Measurements from ENCODE around the gene SMYD1.

SMYD1 gene

DNA sequence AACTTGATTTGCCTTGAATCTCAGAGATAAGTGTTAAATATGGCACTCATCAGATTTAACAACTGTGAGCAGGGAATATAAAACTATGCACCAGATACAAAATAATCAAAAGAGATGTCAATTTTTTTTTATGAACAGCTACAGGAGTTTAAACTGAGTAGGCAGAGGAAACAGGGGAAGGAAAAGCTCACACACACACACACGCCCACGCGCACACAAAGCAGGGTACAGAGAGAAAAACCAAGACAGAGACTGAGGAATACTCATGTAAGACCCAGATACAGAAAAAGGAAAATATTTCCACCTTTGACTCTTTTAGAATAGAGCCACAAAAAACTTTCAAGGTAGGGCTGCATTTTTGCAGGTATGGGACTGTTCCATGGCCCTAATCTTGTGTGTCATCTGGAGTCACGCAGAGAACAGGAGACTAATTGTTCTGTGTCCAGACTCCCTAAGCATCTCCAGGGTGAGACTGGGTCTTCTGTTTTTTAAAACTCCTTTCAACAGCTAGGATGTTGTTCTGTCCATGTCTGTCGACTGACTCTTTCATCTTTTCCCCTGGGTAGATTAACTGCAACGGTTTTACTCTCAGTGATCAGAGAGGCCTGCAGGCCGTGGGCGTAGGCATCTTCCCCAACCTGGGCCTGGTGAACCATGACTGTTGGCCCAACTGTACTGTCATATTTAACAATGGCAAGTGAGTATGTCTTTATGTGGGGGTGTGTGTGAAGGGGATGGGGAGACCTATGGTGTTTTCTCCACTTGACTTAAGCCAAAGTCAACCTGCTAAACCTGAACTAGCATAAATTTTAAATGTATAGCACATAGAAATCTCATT lies 23.0 kb downstream of the SMYD1 start:
- peak; percentile 5 to 6 for DNase-seq

DNA sequence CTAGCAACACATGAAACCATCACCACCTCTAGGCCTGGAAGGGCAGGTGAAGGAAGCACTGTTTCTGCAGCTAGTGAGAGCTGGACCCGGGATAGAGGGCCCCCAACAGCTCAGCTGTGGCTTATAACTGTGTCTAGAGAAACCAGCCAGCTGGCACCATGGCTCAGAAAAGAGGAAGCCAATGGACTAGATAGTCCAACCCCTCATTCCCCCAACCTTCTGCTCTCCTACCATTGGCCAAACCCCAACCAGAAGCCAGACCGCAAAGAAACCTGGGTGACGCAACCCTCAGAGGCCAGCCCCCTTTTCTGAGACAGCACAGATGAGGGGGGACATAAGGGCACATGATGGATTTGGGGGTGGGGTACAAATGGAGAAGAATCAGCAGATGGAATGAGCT lies 24.3 kb downstream of the SMYD1 start:
- no peak for DNase-seq

DNA sequence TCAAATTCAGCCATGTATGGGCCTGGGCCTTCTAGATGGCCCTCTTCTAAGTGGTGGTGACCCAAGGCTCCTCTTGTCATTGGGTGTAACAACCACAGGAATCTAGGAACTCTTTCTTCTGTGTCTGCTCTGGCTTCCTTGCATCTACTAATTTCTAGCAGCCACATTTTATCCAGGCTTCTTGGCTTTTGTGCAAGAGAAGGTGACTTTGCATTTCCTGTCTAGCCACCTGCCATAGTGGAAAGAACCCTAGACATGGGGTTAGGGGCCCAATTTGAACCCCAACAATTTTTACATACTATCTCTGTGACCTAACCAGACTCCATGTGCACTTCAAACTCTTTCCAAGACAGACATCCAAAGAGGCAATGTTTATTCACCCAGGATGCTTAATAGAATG lies 25.1 kb downstream of the SMYD1 start:
- DNase-seq = no peak

DNA sequence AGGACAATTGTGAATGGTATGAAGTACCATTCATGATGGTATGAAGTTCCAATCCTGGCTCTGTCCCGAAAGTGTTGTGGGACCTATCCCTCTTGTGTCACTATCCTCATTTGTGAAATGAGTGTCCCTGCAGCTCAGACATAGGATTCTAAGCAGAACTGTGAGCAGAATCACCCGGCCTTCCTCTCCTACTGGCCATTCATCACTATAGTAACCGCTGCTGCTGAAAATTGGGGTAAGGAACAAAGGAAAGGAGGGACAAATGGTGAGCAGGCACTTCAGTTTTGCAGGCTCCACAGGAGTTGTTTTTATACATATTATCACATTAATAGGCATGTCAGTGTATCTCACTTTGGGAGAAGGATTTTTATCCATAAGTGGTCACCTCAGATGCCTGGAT lies 27.4 kb downstream of the SMYD1 start:
- no peak for DNase-seq

DNA sequence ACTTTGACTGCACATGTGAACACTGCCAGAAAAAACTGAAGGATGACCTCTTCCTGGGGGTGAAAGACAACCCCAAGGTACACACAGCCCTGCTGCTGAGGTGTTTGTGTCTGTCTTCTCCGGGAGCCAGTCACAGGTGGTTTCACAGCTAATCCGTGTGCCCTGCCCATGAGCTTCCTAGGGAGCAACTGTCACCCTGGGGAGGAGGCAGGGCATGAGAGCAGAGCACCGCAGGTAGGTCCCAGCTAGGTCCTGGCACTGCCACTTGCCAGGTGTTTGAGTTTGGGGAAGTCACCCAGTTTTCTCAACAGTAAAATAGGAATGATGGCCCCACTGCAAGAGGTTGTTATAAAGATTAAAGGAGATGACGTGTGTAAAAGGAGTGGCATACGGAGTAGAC lies 29.1 kb downstream of the SMYD1 start:
- DNase-seq = no peak

DNA sequence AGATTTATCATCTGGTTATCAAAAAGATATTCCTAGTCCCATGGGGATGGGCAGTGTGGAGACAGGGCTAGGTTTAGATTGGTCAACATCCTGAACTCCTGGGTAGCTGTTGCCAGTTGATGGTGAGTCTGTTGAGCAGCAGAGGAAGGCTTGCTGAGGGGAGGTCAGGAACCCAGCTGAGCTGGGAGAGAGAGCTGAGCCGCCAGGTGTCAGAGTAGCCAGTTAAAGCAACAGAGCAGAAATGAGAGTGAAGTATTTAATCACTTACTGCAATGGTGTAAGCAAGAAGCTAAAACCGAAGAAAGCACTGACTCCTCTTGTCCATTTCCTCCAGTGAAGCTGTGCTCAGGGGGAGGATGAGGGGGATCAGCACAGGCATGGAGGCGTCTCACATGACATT lies 29.6 kb downstream of the SMYD1 start:
- no peak for DNase-seq

DNA sequence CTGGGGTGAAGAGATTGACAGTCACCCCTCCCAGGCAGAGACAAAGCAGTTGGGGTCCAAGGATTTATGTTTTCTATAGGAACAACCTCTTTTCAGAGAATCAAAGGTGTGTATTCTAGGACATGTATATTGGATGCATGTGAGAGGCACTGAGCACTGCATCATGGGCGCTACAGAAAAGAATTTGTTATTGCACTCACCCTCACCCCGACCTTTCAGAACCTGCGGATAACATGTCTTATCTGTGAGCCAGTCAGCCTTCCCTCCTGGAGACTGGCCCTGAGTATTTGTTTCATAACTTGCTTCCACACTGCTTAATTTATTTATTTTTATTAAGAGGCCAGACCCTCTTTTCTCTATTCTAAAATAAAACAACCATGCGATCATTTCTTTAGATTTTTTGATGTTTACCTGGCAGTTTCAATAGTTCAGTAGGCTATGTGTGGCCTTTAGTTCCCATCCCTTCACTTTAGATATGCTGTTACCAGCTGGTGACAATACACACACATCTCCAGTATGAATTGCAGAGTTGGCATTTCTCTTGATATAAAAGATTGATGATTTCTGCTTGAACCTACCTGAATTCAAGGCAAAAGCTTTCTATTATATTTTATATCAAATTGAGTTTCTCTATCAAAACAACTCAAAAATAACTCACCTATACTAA lies 30.4 kb downstream of the SMYD1 start:
- no peak for DNase-seq

DNA sequence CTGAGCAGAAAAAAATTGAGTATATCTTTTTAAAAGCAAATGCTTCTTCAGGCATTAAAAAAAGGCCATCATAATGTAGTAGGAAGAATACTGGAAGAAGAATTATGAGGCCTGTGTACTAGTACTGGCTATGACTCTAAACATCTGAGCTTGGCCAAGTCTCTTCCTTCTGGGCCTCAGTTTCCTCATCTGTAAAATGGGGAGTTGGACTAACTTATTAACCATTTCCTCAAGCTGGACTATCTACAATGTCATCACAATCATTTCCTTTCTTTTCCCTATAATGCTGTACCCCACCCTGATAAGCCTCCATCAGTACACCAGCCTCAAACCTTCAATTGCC lies 30.9 kb downstream of the SMYD1 start:
- DNase-seq = no peak

DNA sequence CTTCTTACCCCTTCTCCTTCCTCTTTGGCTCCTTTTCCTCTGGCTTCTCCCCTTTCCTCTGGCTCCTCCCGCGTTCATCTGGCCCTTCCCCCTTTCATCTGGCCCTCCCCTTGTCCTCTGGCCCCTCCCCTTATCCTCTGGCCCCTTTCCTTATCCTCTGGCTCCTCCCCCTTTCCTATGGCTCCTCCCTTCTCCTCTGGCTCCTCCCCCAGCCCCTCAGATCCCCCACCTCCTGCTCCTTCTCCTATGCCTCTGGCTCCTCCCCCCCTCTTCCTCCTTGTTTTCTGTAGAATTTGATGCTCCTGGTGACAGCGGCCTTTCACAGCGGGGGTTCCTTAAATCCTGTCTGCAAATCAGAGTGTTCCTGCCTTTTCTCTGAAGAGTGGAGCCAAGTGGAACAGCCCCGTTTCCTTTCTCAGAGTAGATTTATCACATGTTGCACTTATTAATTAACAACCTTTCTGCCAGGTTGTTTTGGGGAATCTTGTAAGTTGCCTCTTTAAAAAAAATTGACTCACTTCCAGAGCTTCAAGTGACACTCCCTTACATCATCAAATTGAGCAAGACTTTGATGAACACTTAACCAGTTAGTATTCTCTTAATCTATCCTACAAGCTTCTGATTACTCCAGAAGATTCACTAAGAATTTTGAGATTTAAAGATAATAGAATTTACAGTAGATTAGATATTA lies 32.3 kb downstream of the SMYD1 start:
- no peak for DNase-seq

DNA sequence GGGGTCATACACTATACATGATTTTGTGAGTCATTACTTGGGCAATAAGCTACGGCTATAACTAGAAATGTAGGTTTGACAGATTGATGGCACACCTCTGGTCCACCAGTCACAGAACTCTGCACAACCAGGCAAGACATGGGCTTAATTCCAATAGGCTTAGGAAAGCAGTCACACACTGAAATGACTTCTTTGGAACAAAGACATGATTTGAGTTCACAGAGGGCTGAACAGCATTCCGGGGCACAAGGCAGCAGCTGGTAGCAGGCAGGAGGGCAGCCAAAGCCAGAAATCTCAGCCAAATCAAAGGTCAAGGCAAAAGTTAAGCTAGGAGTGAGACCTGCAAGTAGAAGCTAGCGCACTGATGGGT lies 32.8 kb downstream of the SMYD1 start:
- no peak for DNase-seq

DNA sequence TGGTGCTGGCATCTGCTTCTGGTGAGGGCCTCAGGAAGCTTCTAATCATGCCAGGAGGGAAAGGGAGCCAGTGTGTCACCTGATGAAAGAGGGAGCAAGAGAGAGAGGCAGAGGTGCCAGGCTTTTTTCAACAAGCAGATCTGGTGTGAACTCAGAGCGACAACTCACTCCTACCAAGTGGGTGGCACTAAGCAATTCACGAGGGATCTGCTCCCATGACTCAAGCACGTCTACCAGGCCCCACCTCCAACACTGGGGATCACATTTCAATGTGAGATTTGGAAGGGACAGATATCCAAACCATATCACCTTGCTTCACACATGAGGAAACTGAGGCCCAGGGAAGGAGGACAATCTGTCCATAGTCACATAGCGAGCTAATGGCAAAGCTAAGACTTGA lies 41.2 kb downstream of the SMYD1 start:
- DNase-seq = no peak

DNA sequence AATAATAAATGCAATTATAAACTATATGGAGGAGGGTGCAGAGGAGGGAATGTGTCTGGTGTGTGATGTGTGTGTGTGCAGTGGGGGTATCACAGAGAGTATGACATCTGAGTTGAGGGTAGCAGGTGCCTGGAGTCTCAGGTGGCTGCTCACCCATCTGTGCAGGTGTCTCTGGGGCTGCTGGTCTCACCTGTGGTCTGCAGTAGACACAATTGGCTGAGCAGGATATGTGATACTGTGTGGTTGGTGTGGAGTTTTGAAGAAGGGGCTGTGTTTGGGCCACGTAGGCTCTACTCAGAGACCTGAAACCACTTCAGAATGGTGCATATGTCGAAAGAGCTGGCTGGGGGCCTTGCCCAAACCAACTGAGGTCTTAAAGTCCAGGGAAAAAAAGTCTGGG lies 43.2 kb downstream of the SMYD1 start:
- DNase-seq = no peak

DNA sequence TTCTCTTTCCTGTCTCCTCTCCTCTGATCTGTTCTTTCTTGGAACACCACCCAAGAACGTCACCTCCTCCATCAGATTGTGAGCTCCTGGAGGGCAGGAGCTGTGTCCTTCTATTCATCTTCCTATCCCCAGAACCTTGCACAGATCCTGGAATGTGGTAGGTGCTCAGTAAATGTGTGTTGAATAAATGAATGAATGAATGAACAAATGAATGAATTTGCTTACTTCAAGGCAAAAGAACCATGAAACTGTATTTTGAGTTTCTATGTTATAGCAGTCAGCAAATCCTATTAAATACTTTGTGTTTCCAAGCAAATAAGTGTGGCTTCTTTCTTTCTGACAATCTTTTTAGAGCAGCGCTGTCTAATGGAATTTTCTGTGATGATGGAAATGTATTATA lies 45.4 kb downstream of the SMYD1 start:
- DNase-seq = no peak

DNA sequence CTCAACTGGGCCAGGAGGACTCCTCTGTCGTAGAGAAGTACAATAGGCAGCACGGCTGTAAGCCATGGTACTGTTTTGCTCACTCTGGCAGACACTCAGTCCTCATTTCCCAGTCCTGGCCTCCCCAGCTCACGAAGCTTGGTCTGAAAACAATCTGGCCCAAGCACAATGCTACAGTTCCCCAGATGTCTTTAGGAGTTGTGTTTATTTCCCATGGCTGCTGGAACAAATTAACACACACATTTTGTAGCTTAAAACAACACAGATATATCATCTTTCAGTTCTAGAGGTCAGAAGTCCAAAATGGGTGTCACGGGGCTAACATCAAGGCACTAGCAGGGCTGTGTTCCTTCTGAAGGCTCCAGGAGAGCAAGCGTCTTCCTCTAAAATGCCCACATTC lies 47.3 kb downstream of the SMYD1 start:
- DNase-seq = no peak

DNA sequence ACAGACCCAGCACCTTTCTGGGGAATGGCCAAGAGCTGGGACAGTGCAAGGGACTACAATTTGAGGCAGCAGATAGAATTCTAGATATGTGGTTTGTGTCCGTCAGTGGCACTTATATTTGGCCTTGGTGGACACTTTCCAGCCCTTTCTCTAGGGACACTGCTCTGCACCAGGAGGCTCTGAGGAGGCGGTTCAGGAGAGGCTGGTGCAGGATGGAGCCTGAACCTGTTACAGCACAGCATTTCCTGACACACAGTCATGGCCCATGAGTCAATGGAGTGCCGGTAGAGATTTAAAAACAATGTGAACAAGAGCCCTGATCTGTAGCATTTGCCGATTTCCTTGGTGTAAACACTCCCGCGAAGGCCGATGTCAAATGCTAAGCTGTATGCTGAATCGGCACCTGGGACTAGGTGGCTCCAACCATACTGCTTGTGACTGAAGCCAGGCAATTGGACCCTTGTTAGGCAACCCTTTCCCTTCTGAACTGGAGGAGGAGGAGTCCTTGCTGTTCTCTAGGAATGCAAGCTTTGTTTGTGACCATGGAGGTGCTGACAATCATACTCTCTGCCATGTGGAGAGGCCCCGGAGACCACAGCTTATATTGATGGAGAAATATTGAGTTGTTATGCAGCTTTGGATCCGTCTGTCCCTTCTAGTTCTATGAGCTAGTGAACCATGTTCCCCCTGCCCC lies 48.3 kb downstream of the SMYD1 start:
- DNase-seq = no peak

DNA sequence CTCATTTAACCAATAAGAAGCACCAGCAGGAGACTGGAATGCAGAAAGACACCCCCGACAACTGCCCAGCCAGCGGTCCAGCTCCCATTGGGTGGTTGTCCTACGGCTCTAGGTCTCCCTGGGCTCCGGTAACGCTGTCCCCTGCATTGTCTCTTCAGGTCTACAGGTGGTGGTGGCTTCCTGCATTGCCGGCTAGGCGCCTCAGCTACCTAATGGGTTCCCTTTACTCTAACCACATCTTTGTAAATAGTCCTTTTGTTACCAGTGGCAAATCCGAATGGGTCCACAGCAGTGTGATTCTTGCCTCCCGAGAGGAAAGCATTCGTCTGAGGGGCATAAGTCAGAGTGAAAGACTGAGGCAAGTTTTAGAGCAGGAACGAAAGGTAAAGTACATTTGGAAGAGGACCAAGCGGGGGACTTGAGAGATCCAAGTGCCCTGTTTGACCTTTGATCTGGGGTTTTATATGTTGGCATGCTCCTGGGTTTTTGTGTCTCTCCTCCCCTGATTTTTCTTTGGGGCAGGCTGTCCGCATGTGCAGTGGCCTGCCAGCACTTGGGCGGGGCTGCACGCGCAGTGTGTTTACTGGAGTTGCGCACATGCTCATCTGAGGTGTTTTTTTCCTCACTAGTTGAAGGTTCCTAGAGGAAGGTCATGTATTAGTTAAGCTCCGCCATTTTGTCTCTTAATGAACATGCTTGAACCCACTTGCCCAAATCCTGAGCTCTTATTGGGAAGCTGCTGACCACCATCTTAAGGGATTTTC lies 49.2 kb downstream of the SMYD1 start:
- no peak for DNase-seq

DNA sequence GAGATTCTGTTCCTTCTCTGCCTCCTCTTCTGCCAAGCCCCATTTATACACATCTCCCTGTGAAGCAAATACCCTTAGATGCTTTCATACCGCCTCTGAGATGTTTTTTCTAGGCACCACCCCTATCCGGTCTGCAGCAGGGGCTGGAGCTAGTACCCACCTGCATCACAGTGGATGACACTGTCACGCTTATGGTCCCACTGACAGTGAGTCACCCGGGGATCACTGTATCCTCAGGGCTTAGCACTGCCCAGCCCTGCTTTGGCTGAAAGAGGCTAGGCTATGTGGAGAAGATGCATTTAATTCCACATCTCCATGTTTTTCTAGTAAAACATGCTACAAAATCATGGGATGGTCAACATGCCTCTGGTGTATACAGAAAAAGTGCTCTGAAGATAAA lies 50.3 kb downstream of the SMYD1 start:
- no peak for DNase-seq

DNA sequence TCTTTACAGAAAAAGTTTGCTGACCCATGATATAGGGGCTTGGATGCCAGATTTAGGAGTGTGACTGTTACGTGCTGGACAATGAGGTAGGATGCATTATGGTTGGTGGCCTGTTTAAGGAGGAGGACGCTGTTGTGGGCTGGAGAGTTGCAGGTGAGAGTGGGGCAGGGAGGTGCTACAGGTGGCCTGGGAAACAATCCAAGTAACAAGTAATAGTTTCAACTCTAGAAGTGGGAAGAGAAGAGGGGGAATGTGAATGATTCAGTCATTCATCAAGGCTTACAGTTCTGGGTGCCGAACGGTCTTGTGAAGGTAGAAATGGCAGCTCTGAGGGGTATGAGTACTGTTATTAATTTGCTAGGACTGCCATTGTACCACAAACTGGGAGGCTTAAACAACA lies 54.1 kb downstream of the SMYD1 start:
- no peak for DNase-seq

DNA sequence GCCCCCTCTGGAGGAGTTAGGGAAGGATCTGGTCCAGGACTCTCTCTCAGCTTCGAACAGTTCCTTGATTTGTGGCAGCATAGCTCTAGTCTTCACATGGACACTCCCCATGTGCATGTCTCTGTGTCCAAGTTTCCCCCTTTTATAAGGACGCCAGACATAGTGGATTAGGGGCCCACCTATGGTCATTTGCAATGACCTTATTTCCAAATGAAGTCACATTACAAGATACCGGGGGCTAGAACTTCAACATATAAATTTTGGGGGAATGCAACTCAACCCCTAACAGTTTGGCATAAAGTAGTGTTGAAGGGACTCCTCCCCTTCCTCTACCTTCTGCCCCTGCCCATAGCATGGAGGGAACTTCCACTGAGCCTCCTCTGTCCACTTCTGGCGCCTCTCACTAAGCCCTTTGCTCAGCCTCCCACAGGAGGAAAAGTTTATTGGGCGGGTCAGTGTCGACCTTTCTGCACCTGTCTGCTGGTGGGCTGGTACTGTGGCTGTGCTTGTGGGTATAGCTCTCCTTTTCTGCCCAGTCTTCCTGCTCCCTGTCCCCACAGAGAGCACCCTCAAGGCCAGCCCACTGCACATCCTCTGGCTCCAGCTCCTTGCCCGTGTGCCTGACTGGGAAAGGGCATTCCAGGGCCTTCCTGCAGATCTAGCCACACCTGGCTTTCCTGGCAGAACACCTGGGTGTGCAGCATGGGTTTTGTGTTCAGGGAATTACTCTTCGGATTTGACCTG lies 54.7 kb downstream of the SMYD1 start:
- no peak for DNase-seq

DNA sequence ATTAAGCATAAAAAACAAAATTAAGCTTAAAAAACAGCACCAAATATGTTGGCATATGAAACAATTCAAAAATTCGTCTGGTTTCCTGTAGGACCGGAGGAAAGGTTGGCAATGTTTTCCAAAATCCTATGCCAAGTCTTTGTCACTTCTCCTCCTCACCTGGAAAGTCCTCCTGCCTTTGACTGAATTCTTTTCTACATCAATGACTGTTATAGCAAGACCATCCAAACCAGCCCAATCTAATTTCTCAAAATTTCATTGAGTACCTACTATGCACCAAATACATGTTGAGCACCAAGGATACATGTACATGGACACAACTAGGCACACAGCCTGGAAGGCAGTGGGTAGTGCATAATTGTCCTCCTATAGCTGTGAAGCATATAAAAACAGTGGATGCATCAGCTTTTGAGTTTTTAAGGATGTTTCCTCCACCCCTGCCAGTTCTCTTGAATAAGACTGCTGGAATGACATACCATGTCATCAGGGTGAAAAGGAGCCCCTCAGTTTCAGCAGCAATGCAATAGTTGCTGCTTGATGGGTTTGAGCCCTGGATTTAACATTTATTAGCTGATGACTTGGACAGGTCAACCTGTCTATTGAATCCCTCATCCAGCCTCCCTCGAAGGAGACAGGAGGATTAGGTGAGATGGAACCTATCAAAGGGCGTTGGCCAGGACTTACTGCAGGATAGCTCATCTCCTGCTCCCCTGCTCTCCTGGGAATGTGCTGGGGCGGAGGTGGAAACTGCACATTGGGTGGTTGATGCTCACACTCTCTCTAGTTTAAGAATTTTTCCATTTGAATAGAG lies 55.7 kb downstream of the SMYD1 start:
- no peak for DNase-seq
